ENCODE data around the gene DNMBP. TPM values are rescaled to one million over a fixed set of nuclear protein-coding genes. Genes with fewer than 3 reads are reported as not detected.
A peak's percentile ranks its signal among the peaks of the same experiment; 100 is the strongest.

Gene DNMBP
- total and polyA plus RNA-seq, 5 donors from 2014 or later, result 0.22 to 2.4 (median 0.65) TPM

- H3K36me3 Mint-ChIP-seq, result no peaks in the 10 kb centered on the region
These were observed 33.6 kb upstream of the DNMBP start for GRCh38 chr10:100043344-100043743.

GRCh38 chr10:100041306-100042002 is 31.7 kb upstream of the DNMBP start:
- Histone ChIP-seq H3K27me3 (ENCODE audit: control insufficient read depth, insufficient read depth, low read length) (peaks cover 6% of the 10 kb centered on the region), H3K4me3 (ENCODE audit: low read depth, low read length) (no peak overlapping the region), H3K4me1 (ENCODE audit: control insufficient read depth, insufficient read depth, low read length, poor library complexity, severe bottlenecking) (no peaks in the 10 kb centered on the region), H3K27ac (ENCODE audit: insufficient read depth, low read length, poor library complexity, severe bottlenecking) (no peak overlapping the region), H3K9me3 (ENCODE audit: control insufficient read depth in 2 of 2, low read length in 2 of 2) (no peaks in the 10 kb centered on the region), H3K36me3 (ENCODE audit: control insufficient read depth, insufficient read depth, low read length) (no peaks in the 10 kb centered on the region)
- H3K9me3 Mint-ChIP-seq, result peaks cover 0 to 2% (median 0%) of the 10 kb centered on the region in 7 donors
- no peak overlapping the region for H3K27ac Mint-ChIP-seq
- no peak for DNase-seq
- no peaks in the 10 kb centered on the region for H3K36me3 Mint-ChIP-seq
- peaks cover 38% of the 10 kb centered on the region for H3K27me3 Mint-ChIP-seq
- H3K4me3 Mint-ChIP-seq, result no peak overlapping the region
- H3K4me1 Mint-ChIP-seq, result peaks cover 0 to 3% (median 0%) of the 10 kb centered on the region in 4 donors
- ATAC-seq (ENCODE audit: low read depth in 2 of 2), result no peak

More at GRCh38 chr10:100043344-100043743, 33.6 kb upstream of the DNMBP start:
- Histone ChIP-seq H3K27ac (ENCODE audit: insufficient read depth, low read length, poor library complexity, severe bottlenecking) (no peak overlapping the region), H3K36me3 (ENCODE audit: control insufficient read depth, insufficient read depth, low read length) (no peaks in the 10 kb centered on the region), H3K4me1 (ENCODE audit: control insufficient read depth, insufficient read depth, low read length, poor library complexity, severe bottlenecking) (no peaks in the 10 kb centered on the region), H3K9me3 (ENCODE audit: control insufficient read depth in 2 of 2, low read length in 2 of 2) (no peaks in the 10 kb centered on the region), H3K4me3 (ENCODE audit: low read depth, low read length) (no peak overlapping the region), H3K27me3 (ENCODE audit: control insufficient read depth, insufficient read depth, low read length) (peaks cover 6% of the 10 kb centered on the region)
- H3K4me3 Mint-ChIP-seq, result no peak overlapping the region
- H3K9me3 Mint-ChIP-seq, result peaks cover 0 to 4% (median 0%) of the 10 kb centered on the region in 7 donors
- H3K4me1 Mint-ChIP-seq, result peaks cover 0 to 3% (median 0%) of the 10 kb centered on the region in 4 donors
- peak overlapping the region in 1 of 3 donors; percentile 10 for H3K27ac Mint-ChIP-seq
- DNase-seq, result peak in 1 of 3 donors; percentile 16
- ATAC-seq (ENCODE audit: low read depth in 2 of 2), result no peak
- H3K27me3 Mint-ChIP-seq, result peaks cover 32% of the 10 kb centered on the region

- ATAC-seq (ENCODE audit: low read depth in 2 of 2) (no peak), DNase-seq (no peak)
- Histone ChIP-seq H3K27ac (ENCODE audit: insufficient read depth, low read length, poor library complexity, severe bottlenecking) (no peak overlapping the region), H3K27me3 (ENCODE audit: control insufficient read depth, insufficient read depth, low read length) (peaks cover 6% of the 10 kb centered on the region), H3K4me1 (ENCODE audit: control insufficient read depth, insufficient read depth, low read length, poor library complexity, severe bottlenecking) (no peaks in the 10 kb centered on the region), H3K4me3 (ENCODE audit: low read depth, low read length) (no peak overlapping the region), H3K9me3 (ENCODE audit: control insufficient read depth in 2 of 2, low read length in 2 of 2) (no peaks in the 10 kb centered on the region), H3K36me3 (ENCODE audit: control insufficient read depth, insufficient read depth, low read length) (no peaks in the 10 kb centered on the region)
- H3K4me1 Mint-ChIP-seq, result no peaks in the 10 kb centered on the region
- H3K4me3 Mint-ChIP-seq, result no peak overlapping the region
- no peak overlapping the region for H3K27ac Mint-ChIP-seq
- H3K27me3 Mint-ChIP-seq, result peaks cover 36% of the 10 kb centered on the region
- peaks cover 0 to 2% (median 0%) of the 10 kb centered on the region in 7 donors for H3K9me3 Mint-ChIP-seq
- H3K36me3 Mint-ChIP-seq, result no peaks in the 10 kb centered on the region
These were observed 28.9 kb upstream of the DNMBP start for GRCh38 chr10:100038561-100039071.

GRCh38 chr10:100037758-100038315 is 28.1 kb upstream of the DNMBP start:
- H3K4me3 ChIP-seq (ENCODE audit: low read depth, low read length), result no peak overlapping the region
- Mint-ChIP-seq H3K9me3 (peaks cover 0 to 2% (median 0%) of the 10 kb centered on the region in 7 donors), H3K27me3 (peaks cover 36% of the 10 kb centered on the region), H3K27ac (no peak overlapping the region), H3K36me3 (no peaks in the 10 kb centered on the region), H3K4me3 (no peak overlapping the region), H3K4me1 (no peaks in the 10 kb centered on the region)
- H3K27me3 ChIP-seq (ENCODE audit: control insufficient read depth, insufficient read depth, low read length), result peaks cover 6% of the 10 kb centered on the region
- DNase-seq (no peak), ATAC-seq (ENCODE audit: low read depth in 2 of 2) (no peak)
- no peaks in the 10 kb centered on the region for H3K4me1 ChIP-seq (ENCODE audit: control insufficient read depth, insufficient read depth, low read length, poor library complexity, severe bottlenecking)
- no peaks in the 10 kb centered on the region for H3K9me3 ChIP-seq (ENCODE audit: control insufficient read depth in 2 of 2, low read length in 2 of 2)
- no peak overlapping the region for H3K27ac ChIP-seq (ENCODE audit: insufficient read depth, low read length, poor library complexity, severe bottlenecking)
- no peaks in the 10 kb centered on the region for H3K36me3 ChIP-seq (ENCODE audit: control insufficient read depth, insufficient read depth, low read length)

- DNase-seq (no peak), ATAC-seq (ENCODE audit: low read depth in 2 of 2) (no peak)
- no peaks in the 10 kb centered on the region for H3K36me3 Mint-ChIP-seq
- H3K27ac Mint-ChIP-seq, result no peak overlapping the region
- H3K9me3 Mint-ChIP-seq, result peaks cover 0 to 2% (median 0%) of the 10 kb centered on the region in 7 donors
- H3K36me3 ChIP-seq (ENCODE audit: control insufficient read depth, insufficient read depth, low read length), result no peaks in the 10 kb centered on the region
- peaks cover 32% of the 10 kb centered on the region for H3K27me3 Mint-ChIP-seq
- H3K4me3 ChIP-seq (ENCODE audit: low read depth, low read length), result no peak overlapping the region
- no peaks in the 10 kb centered on the region for H3K4me1 Mint-ChIP-seq
- H3K27ac ChIP-seq (ENCODE audit: insufficient read depth, low read length, poor library complexity, severe bottlenecking), result no peak overlapping the region
- no peaks in the 10 kb centered on the region for H3K4me1 ChIP-seq (ENCODE audit: control insufficient read depth, insufficient read depth, low read length, poor library complexity, severe bottlenecking)
- H3K4me3 Mint-ChIP-seq, result no peak overlapping the region
- peaks cover 3% of the 10 kb centered on the region for H3K27me3 ChIP-seq (ENCODE audit: control insufficient read depth, insufficient read depth, low read length)
- H3K9me3 ChIP-seq (ENCODE audit: control insufficient read depth in 2 of 2, low read length in 2 of 2), result no peaks in the 10 kb centered on the region
These were observed 27.1 kb upstream of the DNMBP start for GRCh38 chr10:100036850-100037249.

- no peak overlapping the region for H3K27ac Mint-ChIP-seq
- H3K9me3 Mint-ChIP-seq, result peaks cover 0 to 2% (median 0%) of the 10 kb centered on the region in 7 donors
- Histone ChIP-seq H3K4me1 (ENCODE audit: control insufficient read depth, insufficient read depth, low read length, poor library complexity, severe bottlenecking) (no peaks in the 10 kb centered on the region), H3K9me3 (ENCODE audit: control insufficient read depth in 2 of 2, low read length in 2 of 2) (no peaks in the 10 kb centered on the region), H3K27ac (ENCODE audit: insufficient read depth, low read length, poor library complexity, severe bottlenecking) (no peak overlapping the region), H3K4me3 (ENCODE audit: low read depth, low read length) (no peak overlapping the region), H3K27me3 (ENCODE audit: control insufficient read depth, insufficient read depth, low read length) (no peaks in the 10 kb centered on the region), H3K36me3 (ENCODE audit: control insufficient read depth, insufficient read depth, low read length) (no peaks in the 10 kb centered on the region)
- ATAC-seq (ENCODE audit: low read depth in 2 of 2), result no peak
- no peak for DNase-seq
- no peaks in the 10 kb centered on the region for H3K4me1 Mint-ChIP-seq
- H3K4me3 Mint-ChIP-seq, result no peak overlapping the region
- no peaks in the 10 kb centered on the region for H3K36me3 Mint-ChIP-seq
- peaks cover 20% of the 10 kb centered on the region for H3K27me3 Mint-ChIP-seq
These were observed 24.1 kb upstream of the DNMBP start for GRCh38 chr10:100033766-100034418.

GRCh38 chr10:100027416-100027815 is 17.7 kb upstream of the DNMBP start:
- Histone ChIP-seq H3K36me3 (ENCODE audit: control insufficient read depth, insufficient read depth, low read length) (no peaks in the 10 kb centered on the region), H3K4me3 (ENCODE audit: low read depth, low read length) (no peak overlapping the region), H3K4me1 (ENCODE audit: control insufficient read depth, insufficient read depth, low read length, poor library complexity, severe bottlenecking) (no peaks in the 10 kb centered on the region), H3K9me3 (ENCODE audit: control insufficient read depth in 2 of 2, low read length in 2 of 2) (peaks cover 0 to 5% of the 10 kb centered on the region in 2 experiments), H3K27me3 (ENCODE audit: control insufficient read depth, insufficient read depth, low read length) (no peaks in the 10 kb centered on the region), H3K27ac (ENCODE audit: insufficient read depth, low read length, poor library complexity, severe bottlenecking) (no peak overlapping the region)
- Mint-ChIP-seq H3K9me3 (peaks cover 0 to 13% (median 3%) of the 10 kb centered on the region in 7 donors), H3K4me1 (no peaks in the 10 kb centered on the region), H3K27me3 (peaks cover 19% of the 10 kb centered on the region), H3K36me3 (no peaks in the 10 kb centered on the region), H3K27ac (peak overlapping the region in 1 of 3 donors; percentile 76), H3K4me3 (no peak overlapping the region)
- DNase-seq (no peak), ATAC-seq (ENCODE audit: low read depth in 2 of 2) (no peak)
